ENCODE measurements around the gene C19orf47.

DNA sequence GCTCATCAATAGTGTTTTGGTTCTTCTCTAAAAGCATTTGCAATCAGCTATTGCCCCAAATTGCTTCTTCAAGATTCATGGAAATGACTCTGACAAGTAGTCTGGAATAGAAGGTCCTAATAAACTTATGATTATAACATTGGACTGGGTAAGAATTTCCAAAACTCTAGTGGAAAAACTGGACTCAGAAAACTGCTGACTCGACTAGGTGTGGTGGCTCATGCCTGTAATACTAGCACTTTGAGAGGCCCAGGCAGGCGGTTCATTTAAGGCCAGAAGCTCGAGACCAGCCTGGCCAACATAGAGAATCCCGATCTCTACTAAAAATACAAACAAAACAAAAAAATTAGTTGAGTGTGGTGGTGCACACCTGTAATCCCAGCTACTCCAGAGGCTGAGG, 47.5 kb downstream of the C19orf47 start:
- TF ChIP-seq, protein P1, sequence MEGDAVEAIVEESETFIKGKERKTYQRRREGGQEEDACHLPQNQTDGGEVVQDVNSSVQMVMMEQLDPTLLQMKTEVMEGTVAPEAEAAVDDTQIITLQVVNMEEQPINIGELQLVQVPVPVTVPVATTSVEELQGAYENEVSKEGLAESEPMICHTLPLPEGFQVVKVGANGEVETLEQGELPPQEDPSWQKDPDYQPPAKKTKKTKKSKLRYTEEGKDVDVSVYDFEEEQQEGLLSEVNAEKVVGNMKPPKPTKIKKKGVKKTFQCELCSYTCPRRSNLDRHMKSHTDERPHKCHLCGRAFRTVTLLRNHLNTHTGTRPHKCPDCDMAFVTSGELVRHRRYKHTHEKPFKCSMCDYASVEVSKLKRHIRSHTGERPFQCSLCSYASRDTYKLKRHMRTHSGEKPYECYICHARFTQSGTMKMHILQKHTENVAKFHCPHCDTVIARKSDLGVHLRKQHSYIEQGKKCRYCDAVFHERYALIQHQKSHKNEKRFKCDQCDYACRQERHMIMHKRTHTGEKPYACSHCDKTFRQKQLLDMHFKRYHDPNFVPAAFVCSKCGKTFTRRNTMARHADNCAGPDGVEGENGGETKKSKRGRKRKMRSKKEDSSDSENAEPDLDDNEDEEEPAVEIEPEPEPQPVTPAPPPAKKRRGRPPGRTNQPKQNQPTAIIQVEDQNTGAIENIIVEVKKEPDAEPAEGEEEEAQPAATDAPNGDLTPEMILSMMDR (IDR thresholded peaks at IDR 0.05; ENCODE audit: extremely low read depth in 1 of 2, insufficient read depth in 1 of 2, low read depth in 1 of 2, low read length in 2 of 2) = no peak
- TF ChIP-seq MYC (IDR thresholded peaks at IDR 0.05; ENCODE audit: low read depth, low read length) = no peak
- TF ChIP-seq POLR2A (IDR thresholded peaks at IDR 0.05; ENCODE audit: low read depth, low read length) = no peak

All from endothelial cell of umbilical vein (primary cell).